Neural cell (in vitro differentiated cells): ENCODE measurements around the gene RPS27L. TPM values are rescaled to one million over a fixed set of nuclear protein-coding genes. Genes with fewer than 3 reads are reported as not detected.

ENCODE experiments used
- H2AFZ ChIP-seq: fragments of 200-600, 300-800 bp; sonication (generic), shearing (Covaris generic); 2 replicates; pipeline ENCODE4 v1.6.0; 2014; ENCODE audit warnings: low read depth, mild to moderate bottlenecking, antibody characterized with exemption, low read length, moderate library complexity
- H3F3A ChIP-seq: fragments of 200-600 bp; shearing (Covaris generic); 2 replicates; pipeline ENCODE4 v1.6.1; 2016; ENCODE audit warnings: mild to moderate bottlenecking, moderate library complexity, mixed read lengths, antibody characterized with exemption, low read length; ENCODE audit not compliant: insufficient read depth, poor library complexity, severe bottlenecking
- H3K27ac ChIP-seq: fragments of 200-600, 300-800 bp; sonication (generic), shearing (Covaris generic); 2 replicates; pipeline ENCODE4 v1.5.1; 2014; ENCODE audit warnings: mild to moderate bottlenecking, low read length, moderate library complexity
- H3K27me3 ChIP-seq: fragments of 300-800, 200-600 bp; sonication (generic), shearing (Covaris generic); 2 replicates; pipeline ENCODE4 v1.6.0; 2014; ENCODE audit warnings: mild to moderate bottlenecking, low read depth, low read length, moderate library complexity; ENCODE audit not compliant: insufficient read depth
- H3K36me3 ChIP-seq: fragments of 300-800, 200-600 bp; sonication (generic), shearing (Covaris generic); 2 replicates; pipeline ENCODE4 v1.5.1; 2014; ENCODE audit warnings: mild to moderate bottlenecking, antibody characterized with exemption, low read length, moderate library complexity; ENCODE audit not compliant: insufficient read depth
- H3K4me2 ChIP-seq: fragments of 300-800, 200-600 bp; sonication (generic), shearing (Covaris generic); 2 replicates; pipeline ENCODE4 v1.6.0; 2014; ENCODE audit warnings: mild to moderate bottlenecking, low read length
- H3K4me3 ChIP-seq: fragments of 300-800, 200-600 bp; sonication (generic), shearing (Covaris generic); 2 replicates; pipeline ENCODE4 v1.5.1; 2014; ENCODE audit warnings: mild to moderate bottlenecking, low read length, moderate library complexity
- H3K79me2 ChIP-seq: fragments of 200-600 bp; shearing (Covaris generic); replicated peaks from 2 replicates; pipeline ENCODE4 v1.6.0; 2014; ENCODE audit warnings: mild to moderate bottlenecking, low read length, moderate library complexity; ENCODE audit not compliant: insufficient read depth
- H3K9ac ChIP-seq: fragments of 300-800, 200-600 bp; sonication (generic), shearing (Covaris generic); 2 replicates; pipeline ENCODE4 v1.6.1; 2016; ENCODE audit warnings: mild to moderate bottlenecking, low read length, mixed read lengths
- H3K9me2 ChIP-seq: fragments of 200-600 bp; shearing (Covaris generic); 2 replicates; pipeline ENCODE4 v1.6.1; 2016; ENCODE audit warnings: mild to moderate bottlenecking, low read length, mixed read lengths; ENCODE audit not compliant: insufficient read depth
- H3K9me3 ChIP-seq: fragments of 200-600, 300-800 bp; sonication (generic), shearing (Covaris generic); 2 replicates; pipeline ENCODE4 v1.6.1; 2016; ENCODE audit warnings: mild to moderate bottlenecking, mixed run types, low read length, moderate library complexity, mixed read lengths
- H4K20me1 ChIP-seq: fragments of 200-600 bp; shearing (Covaris generic); 2 replicates; pipeline ENCODE4 v1.6.1; 2016; ENCODE audit warnings: mild to moderate bottlenecking, mixed run types; ENCODE audit not compliant: insufficient read depth
- EP300 ChIP-seq: fragments of 450-650 bp; conservative IDR thresholded peaks from 2 replicates; pipeline ENCODE4 v1.6.1; 2014; ENCODE audit warnings: antibody characterized with exemption, mild to moderate bottlenecking, moderate library complexity; ENCODE audit not compliant: poor library complexity, severe bottlenecking
- EZH2 ChIP-seq: fragments of 200-600, 300-800 bp; shearing (Covaris generic), sonication (generic); IDR thresholded peaks from 2 replicates; pipeline ENCODE4 v1.6.1; 2014; ENCODE audit warnings: antibody characterized with exemption, low read length, borderline replicate concordance, mild to moderate bottlenecking; ENCODE audit not compliant: insufficient read depth, poor library complexity, severe bottlenecking
- MXI1 ChIP-seq: fragments of 450-650 bp; conservative IDR thresholded peaks from 2 replicates; pipeline ENCODE4 v1.6.1; 2014; ENCODE audit warnings: antibody characterized with exemption, mild to moderate bottlenecking; ENCODE audit not compliant: poor library complexity, severe bottlenecking
- POLR2AphosphoS5 ChIP-seq: IDR thresholded peaks from 2 replicates; pipeline ENCODE4 v1.6.1; 2012
- RAD21 ChIP-seq: fragments of 450-650 bp; conservative IDR thresholded peaks from 2 replicates; pipeline ENCODE4 v1.6.1; 2014; ENCODE audit warnings: antibody characterized with exemption, mild to moderate bottlenecking, moderate library complexity
- REST ChIP-seq: IDR thresholded peaks from 2 replicates; pipeline ENCODE4 v1.6.1; 2012; ENCODE audit warnings: borderline replicate concordance
- SMC3 ChIP-seq: fragments of 450-650 bp; conservative IDR thresholded peaks from 2 replicates; pipeline ENCODE4 v1.6.1; 2014; ENCODE audit warnings: antibody characterized with exemption, mild to moderate bottlenecking, moderate library complexity; ENCODE audit not compliant: poor library complexity
- TAF1 ChIP-seq: IDR thresholded peaks from 2 replicates; pipeline ENCODE4 v1.6.1; 2012; ENCODE audit warnings: low read depth
- polyA plus RNA-seq: library from polyadenylated mRNA; depleted of rRNA; stranded (reverse); fragments of >200 nt; gene quantifications from 2 replicates; pipeline ENCODE4 v1.2.3, GENCODE V29; 2014
- TF ChIP-seq, protein P1 (sequence below): fragments of 450-650 bp; IDR thresholded peaks from 2 replicates; pipeline ENCODE4 v1.5.1; 2014; ENCODE audit warnings: antibody characterized with exemption, mild to moderate bottlenecking, moderate library complexity; ENCODE audit not compliant: poor library complexity, severe bottlenecking

RPS27L gene
- polyA plus RNA-seq, 1 donor from 2014 or later = 58.2 TPM

- Histone ChIP-seq H2AFZ (no peak overlapping the region), H3K9ac (no peak overlapping the region), H3F3A (no peaks in the 10 kb centered on the region), H3K4me3 (no peak overlapping the region), H3K27ac (no peak overlapping the region), H3K79me2 (peaks cover 95% of the 10 kb centered on the region), H3K9me2 (no peaks in the 10 kb centered on the region), H3K36me3 (no peaks in the 10 kb centered on the region), H3K9me3 (no peaks in the 10 kb centered on the region), H3K4me2 (no peak overlapping the region), H4K20me1 (no peaks in the 10 kb centered on the region), H3K27me3 (no peaks in the 10 kb centered on the region)
- TF ChIP-seq SMC3 = no peak
- TF ChIP-seq, protein P1, sequence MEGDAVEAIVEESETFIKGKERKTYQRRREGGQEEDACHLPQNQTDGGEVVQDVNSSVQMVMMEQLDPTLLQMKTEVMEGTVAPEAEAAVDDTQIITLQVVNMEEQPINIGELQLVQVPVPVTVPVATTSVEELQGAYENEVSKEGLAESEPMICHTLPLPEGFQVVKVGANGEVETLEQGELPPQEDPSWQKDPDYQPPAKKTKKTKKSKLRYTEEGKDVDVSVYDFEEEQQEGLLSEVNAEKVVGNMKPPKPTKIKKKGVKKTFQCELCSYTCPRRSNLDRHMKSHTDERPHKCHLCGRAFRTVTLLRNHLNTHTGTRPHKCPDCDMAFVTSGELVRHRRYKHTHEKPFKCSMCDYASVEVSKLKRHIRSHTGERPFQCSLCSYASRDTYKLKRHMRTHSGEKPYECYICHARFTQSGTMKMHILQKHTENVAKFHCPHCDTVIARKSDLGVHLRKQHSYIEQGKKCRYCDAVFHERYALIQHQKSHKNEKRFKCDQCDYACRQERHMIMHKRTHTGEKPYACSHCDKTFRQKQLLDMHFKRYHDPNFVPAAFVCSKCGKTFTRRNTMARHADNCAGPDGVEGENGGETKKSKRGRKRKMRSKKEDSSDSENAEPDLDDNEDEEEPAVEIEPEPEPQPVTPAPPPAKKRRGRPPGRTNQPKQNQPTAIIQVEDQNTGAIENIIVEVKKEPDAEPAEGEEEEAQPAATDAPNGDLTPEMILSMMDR = no peak
- no peak for TF ChIP-seq REST
- no peak for TF ChIP-seq RAD21
- no peak for TF ChIP-seq MXI1
- no peak for TF ChIP-seq TAF1
- TF ChIP-seq EP300 = no peak
- no peak for TF ChIP-seq POLR2AphosphoS5
- no peak for TF ChIP-seq EZH2
Measured at GRCh38 chr15:63197626-63198025, 40.3 kb upstream of the RPS27L start.

GRCh38 chr15:63196842-63197241 lies 39.6 kb upstream of the RPS27L start:
- Histone ChIP-seq H3K9me2 (no peaks in the 10 kb centered on the region), H3K4me3 (no peak overlapping the region), H3K79me2 (peaks cover 97% of the 10 kb centered on the region), H3K27me3 (no peaks in the 10 kb centered on the region), H3K27ac (no peak overlapping the region), H3K9ac (no peak overlapping the region), H3K4me2 (no peak overlapping the region), H3K9me3 (no peaks in the 10 kb centered on the region), H3K36me3 (no peaks in the 10 kb centered on the region), H2AFZ (no peak overlapping the region), H3F3A (no peaks in the 10 kb centered on the region), H4K20me1 (no peaks in the 10 kb centered on the region)
- no peak for TF ChIP-seq RAD21
- TF ChIP-seq POLR2AphosphoS5 = no peak
- TF ChIP-seq EP300 = no peak
- TF ChIP-seq TAF1 = no peak
- TF ChIP-seq, protein P1 = no peak
- no peak for TF ChIP-seq MXI1
- no peak for TF ChIP-seq EZH2
- no peak for TF ChIP-seq SMC3
- no peak for TF ChIP-seq REST
